ENCODE results near the gene USP25. TPM values are rescaled to one million over a fixed set of nuclear protein-coding genes. Genes with fewer than 3 reads are reported as not detected.

USP25 gene
- total and polyA plus RNA-seq, 2 of the 8 experiments (the other 6 are each of a cell fraction or from before 2014, with no cell fraction given): 11.2 to 48.1 TPM

DNA sequence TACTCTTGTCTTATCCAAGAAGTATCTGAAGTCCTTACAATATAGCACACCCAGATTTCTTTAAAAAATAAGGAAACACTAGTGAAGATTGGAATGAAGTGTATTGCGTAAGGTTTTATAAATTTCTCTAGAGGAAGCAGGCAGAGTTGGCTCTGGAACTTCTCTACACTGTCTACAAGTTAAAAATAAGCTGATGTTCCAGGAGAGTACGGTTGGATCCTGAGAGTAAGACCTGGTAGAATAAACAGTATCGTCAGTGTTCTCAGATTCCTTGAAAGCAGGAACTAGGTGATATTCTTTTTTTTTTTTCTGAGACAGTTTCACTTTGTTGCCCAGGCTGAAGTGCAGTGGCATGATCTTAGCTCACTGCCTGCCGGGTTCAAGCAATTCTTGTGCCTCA is 107.9 kb downstream of the USP25 start:
- Histone ChIP-seq H3K4me1 (replicated peaks in 1 of 4; ENCODE audit: control insufficient read depth in 3 of 4, insufficient read depth in 4 of 4, low read length in 3 of 4) (no peaks in the 10 kb centered on the region), H3K14ac (ENCODE audit: insufficient read length) (no peak overlapping the region), H3K4me3 (ENCODE audit: extremely low read depth in 1 of 4, insufficient read depth in 2 of 4, low read depth in 3 of 4, low read length in 4 of 4) (no peak overlapping the region), H4K20me1 (replicated peaks in 1 of 2; ENCODE audit: control insufficient read depth in 1 of 2, insufficient read depth in 2 of 2, low read length in 2 of 2) (peaks cover 0 to 2% of the 10 kb centered on the region in 2 experiments), H3K9ac (replicated peaks in 1 of 4; ENCODE audit: extremely low read depth in 1 of 4, low read depth in 3 of 4, low read length in 3 of 4) (no peak overlapping the region), H3K23ac (ENCODE audit: insufficient read length) (no peak overlapping the region), H3K4me2 (ENCODE audit: insufficient read depth in 1 of 2, low read depth in 2 of 2, low read length in 2 of 2) (no peak overlapping the region), H2AK5ac (ENCODE audit: low read depth, low read length) (no peak overlapping the region), H2BK5ac (ENCODE audit: low read depth, low read length) (no peak overlapping the region), H2BK20ac (ENCODE audit: low read length) (no peak overlapping the region), H4K8ac (ENCODE audit: extremely low read depth, insufficient read depth, low read length) (no peak overlapping the region), H2AFZ (ENCODE audit: low read length) (no peak overlapping the region), H2BK15ac (ENCODE audit: low read length) (no peak overlapping the region), H3K56ac (replicated peaks; ENCODE audit: insufficient read length, low read depth, low read length) (no peak overlapping the region), H3K36me3 (ENCODE audit: control insufficient read depth in 2 of 4, insufficient read depth in 4 of 4, low read length in 3 of 4) (peaks cover 0 to 21% (median 1%) of the 10 kb centered on the region in 4 experiments; a peak in 2 of 8 replicates), H3K23me2 (ENCODE audit: low read depth, low read length) (no peaks in the 10 kb centered on the region), H3K27me3 (replicated peaks in 1 of 4; ENCODE audit: control insufficient read depth in 3 of 4, extremely low read depth in 1 of 4, insufficient read depth in 3 of 4, low read length in 3 of 4) (no peaks in the 10 kb centered on the region), H3K4ac (replicated peaks; ENCODE audit: insufficient read length, low read depth, low read length) (no peak overlapping the region), H3K79me2 (ENCODE audit: control insufficient read depth in 1 of 2, insufficient read depth in 2 of 2, low read length in 2 of 2) (no peaks in the 10 kb centered on the region), H3K79me1 (ENCODE audit: low read depth, low read length) (no peaks in the 10 kb centered on the region), H3K18ac (ENCODE audit: extremely low read depth, low read length) (no peak overlapping the region), H3K27ac (ENCODE audit: low read depth, low read length) (no peak overlapping the region), H4K91ac (replicated peaks; ENCODE audit: insufficient read length, low read length) (no peak overlapping the region), H3K9me3 (ENCODE audit: insufficient read depth in 2 of 2, low read depth in 1 of 2, low read length in 1 of 2) (no peaks in the 10 kb centered on the region), H2BK12ac (ENCODE audit: low read depth, low read length) (no peak overlapping the region), H4K5ac (ENCODE audit: insufficient read length, low read depth, low read length) (no peak overlapping the region), H2BK120ac (replicated peaks; ENCODE audit: low read depth, low read length) (no peak overlapping the region)
- ChIA-PET CTCF (ENCODE audit: partially characterized antibody) (no interaction called here), POLR2A (ENCODE audit: partially characterized antibody) (interaction anchor here (0.6 kb wide), 1 partner anchor 58 kb away, joined by 3 read pairs; no protein-coding TSS in a partner anchor)
- TF ChIP-seq CEBPB (IDR thresholded peaks at IDR 0.05; ENCODE audit: low read depth, low read length): 0 out of 2 replicates have a peak, but pooled peaks have one; percentile 25
- no peak for TF ChIP-seq ASH2L (IDR thresholded peaks at IDR 0.05; ENCODE audit: low read length)
- DNase-seq (ENCODE audit: low read depth in 1 of 2, low spot score in 2 of 2): no peak
- FAIRE-seq: no peak
- WGBS, 2 experiments (ENCODE audit: extremely low coverage in 1 of 2, insufficient coverage in 1 of 2, insufficient read length in 1 of 2, insufficient replicate concordance in 2 of 2, low coverage in 1 of 2, low lambda C conversion rate in 2 of 2, missing lambda C conversion rate in 1 of 2): 92% methylated on average over 4 of the region's 4 CpGs; no CpG with 5 or more reads in 1 of the 2 experiments

All from H1 (cell line).